GM18858 (cell line): ENCODE measurements around the gene BPIFB2.

ENCODE experiments used
- ATAC-seq: cut with Tn5 transposase; IDR thresholded peaks from one replicate; pipeline ENCODE4 v1.9.1; 2021; ENCODE audit not compliant: unreplicated experiment

BPIFB2 gene

GRCh38 chr20:33067806-33068205, 60.3 kb downstream of the BPIFB2 start:
- ATAC-seq, result no peak

GRCh38 chr20:33068251-33068939, 60.9 kb downstream of the BPIFB2 start:
- no peak for ATAC-seq

GRCh38 chr20:33069673-33070072, 62.2 kb downstream of the BPIFB2 start:
- no peak for ATAC-seq

GRCh38 chr20:33070111-33071053, 62.9 kb downstream of the BPIFB2 start:
- ATAC-seq, result no peak

GRCh38 chr20:33071198-33071597, 63.7 kb downstream of the BPIFB2 start:
- ATAC-seq, result no peak

GRCh38 chr20:33072362-33072761, 64.9 kb downstream of the BPIFB2 start:
- no peak for ATAC-seq

- no peak for ATAC-seq
Observed at GRCh38 chr20:33072813-33073212, 65.3 kb downstream of the BPIFB2 start.
